GM18511 (cell line): ENCODE data around the gene CDK5RAP1.
"Not testable (repeated sequence)": the region's sequence is repeated elsewhere in the genome, so short reads cannot be mapped to it uniquely, and the experiment has no call there.

Experiments
- ATAC-seq: cut with Tn5 transposase; IDR thresholded peaks from one replicate; pipeline ENCODE4 v1.9.1; 2021; ENCODE audit warnings: mild to moderate bottlenecking, moderate library complexity; ENCODE audit not compliant: unreplicated experiment

CDK5RAP1 gene

DNA sequence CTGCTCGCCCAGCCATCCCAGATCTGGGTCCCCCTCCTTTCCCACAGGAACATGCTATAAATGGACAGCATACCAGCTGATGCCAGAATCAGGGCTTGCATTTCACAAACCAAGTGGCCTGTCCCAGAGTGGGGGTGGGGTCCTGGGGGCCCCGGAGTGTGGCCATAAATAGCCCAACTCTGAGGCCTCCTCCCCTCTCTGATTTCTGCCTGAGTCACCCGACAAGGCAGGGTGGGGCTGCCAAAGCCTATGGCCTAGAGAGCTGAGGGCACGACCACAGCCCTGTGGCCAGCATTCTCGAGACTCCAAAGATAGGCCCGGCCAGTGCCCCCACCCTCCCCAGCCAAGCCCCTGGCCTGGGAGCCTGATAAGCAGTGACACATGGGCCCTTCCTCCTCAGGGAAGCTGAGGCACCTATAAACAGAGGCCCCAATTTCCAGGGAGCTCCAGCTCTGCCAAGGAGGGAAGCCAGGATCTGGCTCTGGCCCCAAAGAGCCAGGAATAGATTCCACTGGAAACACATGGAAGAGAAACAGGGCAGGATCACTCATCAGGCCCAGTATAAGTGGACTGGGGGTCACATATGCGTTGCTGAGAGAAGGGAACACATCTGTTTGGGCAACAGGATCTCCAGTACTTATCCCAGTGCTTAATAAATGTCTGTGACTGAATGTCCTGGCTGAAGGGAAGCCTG lies 22.0 kb upstream of the CDK5RAP1 start:
- no peak for ATAC-seq

DNA sequence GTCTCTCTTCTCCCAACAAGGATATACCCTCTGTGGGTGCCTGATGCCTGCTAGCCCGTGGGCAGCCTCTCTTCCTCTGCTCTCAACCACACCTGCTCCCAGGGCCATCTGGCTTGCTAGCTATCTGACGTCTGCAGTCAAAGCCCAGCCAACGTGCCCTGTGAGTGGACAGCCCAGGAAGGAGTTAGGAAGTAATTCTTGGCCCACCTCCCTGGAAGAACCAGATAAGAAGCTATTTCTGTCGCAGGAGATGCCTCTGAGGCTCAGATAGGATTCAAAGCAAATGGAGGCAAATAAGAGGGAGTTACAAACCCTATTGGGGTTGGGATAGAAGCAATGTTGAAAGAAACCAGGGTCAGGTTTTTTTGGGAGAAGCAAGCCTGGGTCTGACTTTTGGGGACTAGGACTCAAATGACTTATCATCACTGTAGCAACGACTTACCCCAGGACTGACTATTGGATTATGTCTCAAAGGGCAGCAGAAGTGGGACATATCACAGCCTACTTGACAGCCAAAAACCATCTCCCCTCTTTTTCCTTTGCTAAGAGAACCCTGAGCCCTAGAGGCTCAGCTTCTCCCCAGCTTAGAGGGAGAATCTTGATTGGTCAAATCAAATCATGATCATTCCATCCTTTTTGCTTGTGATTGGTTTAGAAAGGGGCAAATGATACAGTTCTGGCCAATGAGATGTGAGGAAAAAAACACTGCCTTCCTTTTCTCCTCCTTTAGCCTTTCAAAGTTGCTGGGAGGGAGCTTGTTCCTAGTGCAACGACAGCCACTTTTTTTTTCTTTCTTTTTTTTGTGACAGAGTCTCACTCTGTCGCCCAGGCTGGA lies 18.0 kb upstream of the CDK5RAP1 start:
- no peak for ATAC-seq

- ATAC-seq, result no peak
These were observed 16.7 kb upstream of the CDK5RAP1 start for GRCh38 chr20:33418033-33418432.

- ATAC-seq, result no peak
These were observed 14.6 kb upstream of the CDK5RAP1 start for GRCh38 chr20:33415948-33416347.

DNA sequence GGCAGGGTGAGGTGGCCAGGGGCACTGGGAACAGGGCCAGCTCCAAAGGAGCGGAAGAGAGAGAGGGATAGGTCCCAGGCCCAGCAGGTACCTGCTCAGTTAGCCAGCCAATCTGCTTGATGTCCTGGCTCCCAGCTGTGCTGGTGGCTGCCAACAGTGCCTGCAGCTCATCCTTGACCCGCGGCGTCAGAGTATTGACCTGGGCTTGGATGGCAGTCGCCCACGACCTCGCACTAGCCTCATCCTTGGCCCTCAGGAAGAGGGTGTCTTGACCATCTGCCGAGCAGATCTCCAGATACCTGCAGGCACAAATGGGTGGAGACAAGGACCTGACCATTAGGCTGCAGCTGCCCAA lies 11.1 kb upstream of the CDK5RAP1 start:
- no peak for ATAC-seq

DNA sequence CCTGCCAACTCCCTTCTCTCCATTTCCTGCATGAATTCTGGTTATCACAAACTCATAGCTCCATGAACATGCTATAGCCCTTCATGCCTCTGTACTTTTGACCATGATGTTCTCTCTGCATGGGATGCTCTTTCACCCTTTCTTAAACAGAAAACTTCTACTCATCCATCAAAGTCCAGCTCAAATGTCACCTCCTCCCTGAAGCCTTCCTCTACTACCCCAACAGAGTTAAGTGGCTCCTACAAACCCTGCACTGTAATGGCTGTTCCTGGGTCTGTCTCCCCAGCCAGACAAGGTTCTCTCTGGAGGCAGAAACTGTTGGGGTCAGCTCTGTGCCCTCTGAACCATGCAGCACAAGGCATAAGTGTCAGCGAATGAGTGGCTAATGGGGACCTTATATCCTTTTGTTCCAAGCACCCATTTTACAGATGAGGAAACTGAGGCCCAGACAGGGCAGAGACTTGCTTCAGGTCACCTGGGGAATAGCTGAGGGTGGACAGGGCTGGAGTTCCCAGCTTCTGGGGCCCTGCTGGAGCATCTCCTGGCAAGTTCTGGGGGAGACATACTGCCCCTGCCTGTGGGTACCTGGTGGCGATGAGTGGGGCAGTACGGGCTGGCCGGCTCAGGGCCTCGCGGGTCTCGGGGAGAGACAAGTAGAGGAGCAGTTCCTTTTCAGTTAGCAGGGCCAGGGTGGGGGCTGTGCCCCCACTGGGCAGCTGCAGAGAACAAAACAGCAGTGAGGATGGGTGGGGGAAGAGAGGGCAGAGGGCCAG lies 10.6 kb upstream of the CDK5RAP1 start:
- no peak for ATAC-seq

- ATAC-seq, result no peak
These were observed 9.9 kb upstream of the CDK5RAP1 start for GRCh38 chr20:33411242-33411641.

DNA sequence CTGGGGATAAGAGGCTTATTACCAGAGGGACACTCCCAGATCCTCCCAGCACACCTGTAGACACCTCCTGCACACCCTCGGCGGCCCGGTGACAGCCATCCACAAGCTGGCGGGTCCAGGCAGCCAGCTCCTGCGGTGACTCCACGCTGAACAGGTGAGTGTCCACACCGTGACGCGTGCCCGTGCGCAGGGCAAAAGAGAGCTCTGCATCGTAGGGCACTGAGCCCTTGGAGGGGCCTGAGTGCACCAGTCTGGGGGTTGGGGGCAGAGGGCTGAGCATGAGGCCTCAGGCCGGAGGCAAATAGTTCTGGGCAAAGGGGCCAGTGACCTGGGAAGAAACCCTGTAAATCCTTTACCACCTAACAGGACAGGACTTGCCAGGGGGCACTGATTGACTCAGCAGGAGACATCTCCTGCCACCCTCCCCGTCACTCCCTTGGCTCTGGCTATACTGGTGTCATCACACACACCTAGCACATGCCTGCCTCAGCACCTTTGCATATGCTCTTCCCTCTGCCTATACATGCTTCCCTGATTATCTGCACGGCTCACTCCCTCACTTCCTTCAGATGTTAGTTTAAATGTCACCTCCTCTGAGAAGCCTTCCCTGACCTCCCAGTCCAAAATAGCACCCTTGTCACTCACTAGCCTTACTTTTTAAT lies 8.9 kb upstream of the CDK5RAP1 start:
- ATAC-seq, result no peak

GRCh38 chr20:33408716-33409654 lies 7.7 kb upstream of the CDK5RAP1 start:
- no peak for ATAC-seq

DNA sequence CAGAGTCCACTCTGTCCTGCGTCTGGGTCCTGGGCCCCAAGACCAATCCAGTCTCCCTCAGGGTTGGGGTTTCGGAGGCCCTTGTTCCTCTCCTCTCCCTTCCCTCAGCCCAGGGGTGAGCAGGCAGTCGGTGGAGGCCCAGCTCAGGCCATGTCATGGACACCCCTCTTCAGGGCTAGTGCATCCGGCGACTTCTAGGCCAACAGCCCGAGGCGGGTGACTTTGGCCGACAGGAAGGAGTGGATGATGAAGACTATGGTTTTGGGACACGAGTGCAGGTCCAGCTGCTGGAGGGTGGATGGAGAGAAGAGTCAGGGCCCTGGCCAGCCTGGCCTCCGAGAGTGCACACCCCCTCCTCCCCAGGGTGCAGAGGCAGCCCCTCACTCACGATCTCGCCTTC lies 7.0 kb upstream of the CDK5RAP1 start:
- ATAC-seq, result no peak

DNA sequence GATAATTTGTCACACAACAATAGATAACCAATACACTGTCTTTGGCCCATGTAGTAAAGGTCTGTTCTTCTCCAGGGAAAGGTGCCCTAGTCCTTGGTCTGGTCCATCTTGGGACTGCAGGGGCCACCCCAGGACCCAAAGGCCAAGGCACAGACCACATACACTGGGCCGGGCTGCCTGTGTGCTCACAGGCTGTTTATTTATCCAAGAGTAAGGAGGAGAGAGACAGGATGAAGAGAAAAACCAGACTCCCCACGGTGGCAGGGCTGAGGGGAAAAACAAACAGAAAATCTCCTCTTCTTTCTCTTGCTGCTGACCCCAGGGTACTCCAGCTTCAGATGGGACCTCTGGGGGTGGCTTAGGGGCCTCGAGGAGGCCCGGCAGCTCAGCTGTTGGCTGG lies 6.5 kb upstream of the CDK5RAP1 start:
- ATAC-seq, result no peak

DNA sequence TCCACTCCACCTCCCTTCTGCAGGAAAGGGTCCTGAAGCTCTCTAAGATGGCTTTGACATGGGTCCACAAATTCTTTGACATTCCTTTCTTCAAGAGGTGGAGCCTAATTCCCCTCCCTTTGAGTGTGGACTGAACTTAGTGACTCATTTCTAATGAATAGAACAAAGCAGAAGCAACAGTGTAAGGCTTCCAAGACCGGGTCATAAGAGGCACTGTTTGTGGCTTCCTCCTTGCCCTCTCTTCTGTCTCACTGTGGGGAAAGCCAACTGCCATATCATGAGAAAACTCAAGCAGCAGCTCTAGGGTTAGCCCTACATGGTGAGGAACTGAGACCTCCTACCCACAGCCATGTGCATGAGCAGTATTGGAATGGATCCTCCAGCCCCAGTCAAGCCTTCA lies 5.9 kb upstream of the CDK5RAP1 start:
- ATAC-seq, result no peak

DNA sequence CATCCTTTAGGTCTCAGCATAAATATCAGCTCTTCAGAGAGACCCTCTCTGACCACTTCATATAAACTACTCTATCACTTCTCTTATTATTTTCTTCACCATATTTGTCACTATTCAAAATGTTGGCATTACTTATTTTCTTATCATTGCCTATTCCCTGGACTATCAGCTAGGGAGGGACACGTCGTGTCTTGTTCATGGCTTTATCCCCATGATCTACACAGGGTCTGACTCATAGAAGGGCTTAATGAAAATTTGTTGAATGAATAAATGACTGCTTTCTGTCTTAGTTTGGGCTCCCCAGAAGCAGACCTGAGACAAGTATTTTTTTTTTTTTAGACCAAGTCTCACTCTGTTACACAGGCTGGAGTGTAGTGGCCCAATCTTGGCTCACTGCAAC lies 3.0 kb upstream of the CDK5RAP1 start:
- ATAC-seq, result no peak

GRCh38 chr20:33401921-33402369 lies 626 bp upstream of the CDK5RAP1 start:
- no peak for ATAC-seq

DNA sequence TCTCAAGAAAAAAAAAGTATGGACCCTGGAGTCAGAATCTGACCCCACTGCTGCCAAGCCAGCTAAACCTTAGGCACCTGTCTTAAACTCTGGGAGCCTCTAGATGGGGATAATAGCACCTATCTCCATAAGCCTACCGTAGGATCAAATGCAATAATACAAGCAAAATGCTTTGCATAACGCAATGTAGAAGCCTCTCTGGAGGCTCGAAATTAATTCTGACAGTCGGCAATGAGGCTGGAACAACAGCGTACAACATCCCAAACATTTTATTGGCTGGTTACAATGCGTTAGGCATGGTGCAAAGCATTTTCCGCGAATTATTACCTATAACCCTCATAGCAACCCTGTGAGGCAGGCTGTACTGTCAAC lies 521 bp downstream of the CDK5RAP1 start:
- no peak for ATAC-seq

DNA sequence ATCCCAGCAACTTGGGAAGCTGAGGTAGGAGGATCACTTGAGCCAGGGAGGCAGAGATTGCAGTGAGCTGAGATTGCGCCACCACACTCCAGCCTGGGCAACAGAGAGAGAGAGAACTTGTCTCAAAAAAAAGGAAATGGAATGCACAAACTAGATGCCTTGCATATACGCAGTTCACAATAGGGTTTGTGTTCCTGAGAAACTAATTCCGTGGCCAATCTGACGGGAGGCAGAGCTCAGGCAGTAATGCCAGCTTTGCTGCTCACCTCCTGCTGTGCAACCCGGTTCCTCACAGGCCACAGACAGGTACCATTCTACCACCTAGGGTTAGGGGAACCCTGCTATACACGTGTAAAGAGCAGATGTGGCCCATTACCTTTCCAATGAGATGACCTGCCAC lies 1.4 kb downstream of the CDK5RAP1 start:
- no peak for ATAC-seq

DNA sequence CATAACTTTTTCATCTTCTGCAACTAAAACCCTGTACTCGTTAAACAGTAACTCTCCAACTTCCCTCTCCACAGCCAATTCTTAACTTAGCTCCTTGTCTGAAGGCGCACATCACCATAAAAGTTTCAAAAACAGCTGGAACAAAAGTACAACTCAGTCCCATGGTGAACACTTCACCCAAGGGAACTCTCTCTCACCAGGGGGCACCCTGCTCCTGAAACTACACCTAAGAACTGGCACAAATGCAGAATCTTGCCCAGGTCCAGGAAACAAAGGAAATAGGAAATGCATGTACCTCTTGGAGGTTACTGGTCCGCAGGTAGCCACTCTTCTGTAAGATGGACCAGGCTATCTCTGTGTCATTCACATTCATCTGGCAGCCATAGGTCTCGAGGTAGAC lies 6.6 kb downstream of the CDK5RAP1 start:
- ATAC-seq, result no peak

DNA sequence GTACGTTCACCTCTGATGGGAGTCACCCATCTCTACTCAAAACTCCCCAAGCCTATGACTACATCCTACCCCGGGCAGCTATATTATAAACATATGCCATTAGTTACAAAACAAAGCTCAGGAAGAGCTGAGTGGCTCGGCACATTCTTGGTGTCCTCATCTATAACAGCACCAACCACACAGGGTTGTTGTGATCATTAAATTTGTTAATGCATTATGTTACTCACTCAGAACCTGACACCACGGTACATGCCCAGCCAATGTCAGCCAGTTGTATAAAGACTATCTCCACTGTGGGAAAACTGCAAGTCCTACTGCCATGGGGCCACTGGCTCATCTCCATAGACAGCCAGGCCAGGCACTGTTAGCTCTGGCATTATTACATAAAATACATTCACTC lies 7.7 kb downstream of the CDK5RAP1 start:
- no peak for ATAC-seq

- ATAC-seq, result no peak
These were observed 9.4 kb downstream of the CDK5RAP1 start for GRCh38 chr20:33391722-33392415.

DNA sequence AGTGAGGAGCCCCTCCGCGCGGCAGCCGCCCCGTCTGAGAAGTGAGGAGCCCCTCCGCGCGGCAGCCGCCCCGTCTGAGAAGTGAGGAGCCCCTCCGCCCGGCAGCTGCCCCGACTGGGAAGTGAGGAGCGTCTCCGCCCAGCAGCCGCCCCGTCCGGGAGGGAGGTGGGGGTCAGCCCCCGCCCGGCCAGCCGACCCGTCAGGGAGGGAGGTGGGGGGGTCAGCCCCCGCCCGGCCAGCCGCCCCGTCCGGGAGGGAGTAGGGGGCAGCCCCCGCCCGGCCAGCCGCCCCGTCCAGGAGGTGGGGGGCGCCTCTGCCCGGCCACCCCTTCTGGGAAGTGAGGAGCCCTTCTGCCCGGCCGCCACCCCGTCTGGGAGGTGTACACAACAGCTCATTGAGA lies 12.0 kb downstream of the CDK5RAP1 start:
- ATAC-seq, result not testable (repeated sequence)
